WTC11 (cell line): Measurements from ENCODE around the gene FOXN3. TPM values are rescaled to one million over a fixed set of nuclear protein-coding genes. Genes with fewer than 3 reads are reported as not detected.

Experiments used
- ATAC-seq: fragments of 200-7000 bp; cut with Tn5 transposase; 2 replicates; pipeline ENCODE4 v1.10.0; 2021; ENCODE audit warnings: mild to moderate bottlenecking, moderate library complexity
- CTCF ChIA-PET: fragments of 300-600 bp; sonication (Branson Sonifier 250); formaldehyde crosslinking; loops from one replicate; lab custom pipeline; 2021; ENCODE audit warnings: antibody characterized with exemption; lab: Charles Lee
- POLR2A ChIA-PET: fragments of 350-600 bp; sonication (Branson Sonifier 250); formaldehyde crosslinking; loops from one replicate; lab custom pipeline; 2021; ENCODE audit warnings: antibody characterized with exemption; lab: Charles Lee
- DNase-seq: peaks from one replicate; pipeline ENCODE4 v3.0.0; 2021; ENCODE audit warnings: low spot score
- H3K27ac Mint-ChIP-seq: 2 replicates; pipeline ENCODE4 v1.8.0; 2021; ENCODE audit warnings: mixed read lengths
- H3K27me3 Mint-ChIP-seq: 2 replicates; pipeline ENCODE4 v1.8.0; 2021; ENCODE audit warnings: low read depth, mild to moderate bottlenecking, moderate library complexity, mixed read lengths
- H3K36me3 Mint-ChIP-seq: 2 replicates; pipeline ENCODE4 v1.8.0; 2021; ENCODE audit warnings: mixed read lengths
- H3K4me1 Mint-ChIP-seq: 2 replicates; pipeline ENCODE4 v1.8.0; 2022; ENCODE audit warnings: mixed read lengths
- H3K4me3 Mint-ChIP-seq: 2 replicates; pipeline ENCODE4 v1.8.0; 2021; ENCODE audit warnings: mild to moderate bottlenecking, moderate library complexity, mixed read lengths
- H3K9me3 Mint-ChIP-seq: 2 replicates; pipeline ENCODE4 v1.8.0; 2021; ENCODE audit warnings: mixed read lengths
- CREB1 ChIP-seq: sonication (generic); formaldehyde crosslinking; IDR thresholded peaks from 2 replicates; pipeline ENCODE4 v1.8.0; 2023; ENCODE audit warnings: mild to moderate bottlenecking, missing genetic modification reagents
- CREM ChIP-seq: sonication (generic); formaldehyde crosslinking; IDR thresholded peaks from 2 replicates; pipeline ENCODE4 v1.8.1; 2022; ENCODE audit warnings: mild to moderate bottlenecking, missing genetic modification reagents, moderate library complexity
- ELF4 ChIP-seq: sonication (generic); formaldehyde crosslinking; IDR thresholded peaks from 2 replicates; pipeline ENCODE4 v1.8.1; 2022; ENCODE audit warnings: low read depth, mild to moderate bottlenecking, moderate library complexity, missing genetic modification reagents
- ESRRA ChIP-seq: sonication (generic); formaldehyde crosslinking; IDR thresholded peaks from 2 replicates; pipeline ENCODE4 v1.8.1; 2022; ENCODE audit warnings: mild to moderate bottlenecking, missing genetic modification reagents, borderline replicate concordance
- GRHL2 ChIP-seq: fragments of 250-450 bp; sonication (Bioruptor Pico); IDR thresholded peaks from 2 replicates; pipeline ENCODE4 v1.8.0; 2022; ENCODE audit warnings: mild to moderate bottlenecking, moderate library complexity; ENCODE audit not compliant: insufficient replicate concordance, severe bottlenecking
- MXD4 ChIP-seq: fragments of 250-450 bp; sonication (Bioruptor Pico); IDR thresholded peaks from 2 replicates; pipeline ENCODE4 v1.8.0; 2021; ENCODE audit warnings: mild to moderate bottlenecking, moderate library complexity, borderline replicate concordance
- NFYB ChIP-seq: sonication (generic); formaldehyde crosslinking; conservative IDR thresholded peaks from 2 replicates; pipeline ENCODE4 v1.8.0; 2022; ENCODE audit warnings: low read depth, missing genetic modification reagents
- NR3C1 ChIP-seq: sonication (generic); formaldehyde crosslinking; conservative IDR thresholded peaks from 2 replicates; pipeline ENCODE4 v1.8.1; 2023; ENCODE audit warnings: low read depth, mild to moderate bottlenecking, missing genetic modification reagents
- PRRX2 ChIP-seq: fragments of 250-450 bp; sonication (Bioruptor Pico); IDR thresholded peaks from 2 replicates; pipeline ENCODE4 v1.8.0; 2021; ENCODE audit warnings: mild to moderate bottlenecking
- SMAD4 ChIP-seq: sonication (generic); formaldehyde crosslinking; IDR thresholded peaks from 2 replicates; pipeline ENCODE4 v1.8.0; 2022; ENCODE audit warnings: mild to moderate bottlenecking, missing genetic modification reagents
- ZBTB43 ChIP-seq: sonication (generic); formaldehyde crosslinking; IDR thresholded peaks from 2 replicates; pipeline ENCODE4 v1.8.1; 2023; ENCODE audit warnings: mild to moderate bottlenecking, missing genetic modification reagents
- ZNF232 ChIP-seq: sonication (generic); formaldehyde crosslinking; IDR thresholded peaks from 2 replicates; pipeline ENCODE4 v1.8.0; 2022; ENCODE audit warnings: mild to moderate bottlenecking, missing genetic modification reagents
- ZNF396 ChIP-seq: fragments of 250-450 bp; sonication (Bioruptor Pico); IDR thresholded peaks from 2 replicates; pipeline ENCODE4 v1.8.0; 2021; ENCODE audit warnings: mild to moderate bottlenecking, moderate library complexity, borderline replicate concordance
- total RNA-seq: library from RNA; stranded (reverse); gene quantifications from 3 replicates; pipeline ENCODE4 v1.2.3, GENCODE V29; 2021
- TF ChIP-seq, protein P1 (sequence below): sonication (generic); formaldehyde crosslinking; IDR thresholded peaks from 2 replicates; pipeline ENCODE4 v1.8.0; 2022; ENCODE audit warnings: mild to moderate bottlenecking, missing genetic modification reagents
- TF ChIP-seq, protein P2 (sequence below): fragments of 250-450 bp; sonication (Bioruptor Pico); IDR thresholded peaks from 2 replicates; pipeline ENCODE4 v1.8.0; 2021; ENCODE audit warnings: mild to moderate bottlenecking
- TF ChIP-seq, protein P3 (sequence below): fragments of 250-450 bp; sonication (Bioruptor Pico); IDR thresholded peaks from 2 replicates; pipeline ENCODE4 v2.1.2; 2022; ENCODE audit warnings: mild to moderate bottlenecking, moderate library complexity
- TF ChIP-seq, protein P4 (sequence below): sonication (generic); formaldehyde crosslinking; IDR thresholded peaks from 2 replicates; pipeline ENCODE4 v1.8.0; 2023; ENCODE audit warnings: mild to moderate bottlenecking, missing genetic modification reagents
- TF ChIP-seq, protein P5 (sequence below): sonication (generic); formaldehyde crosslinking; IDR thresholded peaks from 2 replicates; pipeline ENCODE4 v1.8.0; 2022; ENCODE audit warnings: mild to moderate bottlenecking, missing genetic modification reagents
- TF ChIP-seq, protein P6 (sequence below): sonication (generic); formaldehyde crosslinking; IDR thresholded peaks from 2 replicates; pipeline ENCODE4 v1.8.1; 2023; ENCODE audit warnings: mild to moderate bottlenecking, missing genetic modification reagents

Gene FOXN3
- total RNA-seq, 1 experiment from 2014 or later: 170 TPM

GRCh38 chr14:89142366-89142765 lies 274.7 kb downstream of the FOXN3 start (continued):
- TF ChIP-seq, protein P1, sequence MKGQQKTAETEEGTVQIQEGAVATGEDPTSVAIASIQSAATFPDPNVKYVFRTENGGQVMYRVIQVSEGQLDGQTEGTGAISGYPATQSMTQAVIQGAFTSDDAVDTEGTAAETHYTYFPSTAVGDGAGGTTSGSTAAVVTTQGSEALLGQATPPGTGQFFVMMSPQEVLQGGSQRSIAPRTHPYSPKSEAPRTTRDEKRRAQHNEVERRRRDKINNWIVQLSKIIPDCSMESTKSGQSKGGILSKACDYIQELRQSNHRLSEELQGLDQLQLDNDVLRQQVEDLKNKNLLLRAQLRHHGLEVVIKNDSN: no peak
- TF ChIP-seq CREM (CRISPR knock-in tag) (no peak), ZBTB43 (CRISPR knock-in tag) (no peak), NFYB (no peak), NR3C1 (CRISPR knock-in tag) (no peak), ZNF396 (CRISPR knock-in tag) (no peak)
- TF ChIP-seq, protein P2, sequence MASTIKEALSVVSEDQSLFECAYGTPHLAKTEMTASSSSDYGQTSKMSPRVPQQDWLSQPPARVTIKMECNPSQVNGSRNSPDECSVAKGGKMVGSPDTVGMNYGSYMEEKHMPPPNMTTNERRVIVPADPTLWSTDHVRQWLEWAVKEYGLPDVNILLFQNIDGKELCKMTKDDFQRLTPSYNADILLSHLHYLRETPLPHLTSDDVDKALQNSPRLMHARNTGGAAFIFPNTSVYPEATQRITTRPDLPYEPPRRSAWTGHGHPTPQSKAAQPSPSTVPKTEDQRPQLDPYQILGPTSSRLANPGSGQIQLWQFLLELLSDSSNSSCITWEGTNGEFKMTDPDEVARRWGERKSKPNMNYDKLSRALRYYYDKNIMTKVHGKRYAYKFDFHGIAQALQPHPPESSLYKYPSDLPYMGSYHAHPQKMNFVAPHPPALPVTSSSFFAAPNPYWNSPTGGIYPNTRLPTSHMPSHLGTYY: no peak
- TF ChIP-seq, protein P3, sequence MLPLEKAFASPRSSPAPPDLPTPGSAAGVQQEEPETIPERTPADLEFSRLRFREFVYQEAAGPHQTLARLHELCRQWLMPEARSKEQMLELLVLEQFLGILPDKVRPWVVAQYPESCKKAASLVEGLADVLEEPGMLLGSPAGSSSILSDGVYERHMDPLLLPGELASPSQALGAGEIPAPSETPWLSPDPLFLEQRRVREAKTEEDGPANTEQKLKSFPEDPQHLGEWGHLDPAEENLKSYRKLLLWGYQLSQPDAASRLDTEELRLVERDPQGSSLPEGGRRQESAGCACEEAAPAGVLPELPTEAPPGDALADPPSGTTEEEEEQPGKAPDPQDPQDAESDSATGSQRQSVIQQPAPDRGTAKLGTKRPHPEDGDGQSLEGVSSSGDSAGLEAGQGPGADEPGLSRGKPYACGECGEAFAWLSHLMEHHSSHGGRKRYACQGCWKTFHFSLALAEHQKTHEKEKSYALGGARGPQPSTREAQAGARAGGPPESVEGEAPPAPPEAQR (CRISPR knock-in tag): no peak
- TF ChIP-seq, all 79 proteins: peak for 0

GRCh38 chr14:89141862-89142261 lies 275.2 kb downstream of the FOXN3 start:
- ChIA-PET POLR2A (no interaction called here), CTCF (interaction anchor here (0.6 kb wide), 1 partner anchor 375 kb away, joined by 4 read pairs; no protein-coding TSS in a partner anchor)
- Mint-ChIP-seq H3K27ac (no peak overlapping the region), H3K9me3 (peaks cover 7% of the 10 kb centered on the region), H3K4me1 (peaks cover 40% of the 10 kb centered on the region), H3K27me3 (peaks cover 11% of the 10 kb centered on the region), H3K36me3 (peaks cover 5% of the 10 kb centered on the region; the same call in 1 of the 2 replicates), H3K4me3 (no peak overlapping the region)
- ATAC-seq (no peak), DNase-seq (no peak)
- no peak for TF ChIP-seq SMAD4 (CRISPR knock-in tag)
- no peak for TF ChIP-seq ESRRA (CRISPR knock-in tag)
- TF ChIP-seq, protein P4, sequence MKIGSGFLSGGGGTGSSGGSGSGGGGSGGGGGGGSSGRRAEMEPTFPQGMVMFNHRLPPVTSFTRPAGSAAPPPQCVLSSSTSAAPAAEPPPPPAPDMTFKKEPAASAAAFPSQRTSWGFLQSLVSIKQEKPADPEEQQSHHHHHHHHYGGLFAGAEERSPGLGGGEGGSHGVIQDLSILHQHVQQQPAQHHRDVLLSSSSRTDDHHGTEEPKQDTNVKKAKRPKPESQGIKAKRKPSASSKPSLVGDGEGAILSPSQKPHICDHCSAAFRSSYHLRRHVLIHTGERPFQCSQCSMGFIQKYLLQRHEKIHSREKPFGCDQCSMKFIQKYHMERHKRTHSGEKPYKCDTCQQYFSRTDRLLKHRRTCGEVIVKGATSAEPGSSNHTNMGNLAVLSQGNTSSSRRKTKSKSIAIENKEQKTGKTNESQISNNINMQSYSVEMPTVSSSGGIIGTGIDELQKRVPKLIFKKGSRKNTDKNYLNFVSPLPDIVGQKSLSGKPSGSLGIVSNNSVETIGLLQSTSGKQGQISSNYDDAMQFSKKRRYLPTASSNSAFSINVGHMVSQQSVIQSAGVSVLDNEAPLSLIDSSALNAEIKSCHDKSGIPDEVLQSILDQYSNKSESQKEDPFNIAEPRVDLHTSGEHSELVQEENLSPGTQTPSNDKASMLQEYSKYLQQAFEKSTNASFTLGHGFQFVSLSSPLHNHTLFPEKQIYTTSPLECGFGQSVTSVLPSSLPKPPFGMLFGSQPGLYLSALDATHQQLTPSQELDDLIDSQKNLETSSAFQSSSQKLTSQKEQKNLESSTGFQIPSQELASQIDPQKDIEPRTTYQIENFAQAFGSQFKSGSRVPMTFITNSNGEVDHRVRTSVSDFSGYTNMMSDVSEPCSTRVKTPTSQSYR (CRISPR knock-in tag): no peak
- no peak for TF ChIP-seq ELF4 (CRISPR knock-in tag)
- TF ChIP-seq PRRX2 (CRISPR knock-in tag): no peak
- no peak for TF ChIP-seq MXD4 (CRISPR knock-in tag)
- TF ChIP-seq, protein P5, sequence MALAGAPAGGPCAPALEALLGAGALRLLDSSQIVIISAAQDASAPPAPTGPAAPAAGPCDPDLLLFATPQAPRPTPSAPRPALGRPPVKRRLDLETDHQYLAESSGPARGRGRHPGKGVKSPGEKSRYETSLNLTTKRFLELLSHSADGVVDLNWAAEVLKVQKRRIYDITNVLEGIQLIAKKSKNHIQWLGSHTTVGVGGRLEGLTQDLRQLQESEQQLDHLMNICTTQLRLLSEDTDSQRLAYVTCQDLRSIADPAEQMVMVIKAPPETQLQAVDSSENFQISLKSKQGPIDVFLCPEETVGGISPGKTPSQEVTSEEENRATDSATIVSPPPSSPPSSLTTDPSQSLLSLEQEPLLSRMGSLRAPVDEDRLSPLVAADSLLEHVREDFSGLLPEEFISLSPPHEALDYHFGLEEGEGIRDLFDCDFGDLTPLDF (CRISPR knock-in tag): no peak
- TF ChIP-seq, protein P6, sequence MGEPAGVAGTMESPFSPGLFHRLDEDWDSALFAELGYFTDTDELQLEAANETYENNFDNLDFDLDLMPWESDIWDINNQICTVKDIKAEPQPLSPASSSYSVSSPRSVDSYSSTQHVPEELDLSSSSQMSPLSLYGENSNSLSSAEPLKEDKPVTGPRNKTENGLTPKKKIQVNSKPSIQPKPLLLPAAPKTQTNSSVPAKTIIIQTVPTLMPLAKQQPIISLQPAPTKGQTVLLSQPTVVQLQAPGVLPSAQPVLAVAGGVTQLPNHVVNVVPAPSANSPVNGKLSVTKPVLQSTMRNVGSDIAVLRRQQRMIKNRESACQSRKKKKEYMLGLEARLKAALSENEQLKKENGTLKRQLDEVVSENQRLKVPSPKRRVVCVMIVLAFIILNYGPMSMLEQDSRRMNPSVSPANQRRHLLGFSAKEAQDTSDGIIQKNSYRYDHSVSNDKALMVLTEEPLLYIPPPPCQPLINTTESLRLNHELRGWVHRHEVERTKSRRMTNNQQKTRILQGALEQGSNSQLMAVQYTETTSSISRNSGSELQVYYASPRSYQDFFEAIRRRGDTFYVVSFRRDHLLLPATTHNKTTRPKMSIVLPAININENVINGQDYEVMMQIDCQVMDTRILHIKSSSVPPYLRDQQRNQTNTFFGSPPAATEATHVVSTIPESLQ (CRISPR knock-in tag): no peak
- TF ChIP-seq CREB1 (CRISPR knock-in tag): no peak
- TF ChIP-seq ZNF232 (CRISPR knock-in tag): no peak
- no peak for TF ChIP-seq GRHL2
